ENCODE measurements around the gene CRTC3.
"Not testable (repeated sequence)": the region's sequence is repeated elsewhere in the genome, so short reads cannot be mapped to it uniquely, and the experiment has no call there.

The CRTC3 gene

DNA sequence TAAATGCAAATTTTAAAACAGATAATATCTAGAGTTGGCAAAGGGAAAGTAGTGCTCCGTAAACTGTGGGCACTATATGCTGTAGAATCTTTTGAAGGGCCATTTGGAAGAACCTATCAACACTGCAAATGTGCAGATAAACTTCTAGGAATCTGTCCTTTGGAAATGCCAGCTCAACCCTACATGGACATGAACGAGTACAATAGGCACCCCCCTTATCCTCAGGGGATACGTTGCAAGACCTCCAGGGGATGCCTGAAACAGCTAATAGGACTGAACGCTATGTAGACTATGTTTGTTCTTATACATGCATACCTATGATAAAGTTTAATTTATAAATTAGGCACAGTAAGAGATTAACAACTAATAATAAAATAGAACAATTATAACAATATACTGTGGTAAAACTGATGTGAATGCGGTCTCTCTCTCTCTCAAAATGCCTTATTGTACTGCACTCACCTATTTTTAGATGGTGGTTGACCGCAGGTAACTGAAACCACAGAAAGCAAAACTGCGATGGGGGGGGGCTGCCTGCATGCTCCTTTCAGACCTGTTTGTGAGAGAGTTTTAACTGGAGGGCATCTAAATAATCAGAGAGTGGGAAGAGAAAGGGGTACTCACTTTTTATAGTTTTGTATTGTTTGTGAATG lies 127.9 kb downstream of the CRTC3 start:
- DNase-seq, result not testable (repeated sequence)

DNA sequence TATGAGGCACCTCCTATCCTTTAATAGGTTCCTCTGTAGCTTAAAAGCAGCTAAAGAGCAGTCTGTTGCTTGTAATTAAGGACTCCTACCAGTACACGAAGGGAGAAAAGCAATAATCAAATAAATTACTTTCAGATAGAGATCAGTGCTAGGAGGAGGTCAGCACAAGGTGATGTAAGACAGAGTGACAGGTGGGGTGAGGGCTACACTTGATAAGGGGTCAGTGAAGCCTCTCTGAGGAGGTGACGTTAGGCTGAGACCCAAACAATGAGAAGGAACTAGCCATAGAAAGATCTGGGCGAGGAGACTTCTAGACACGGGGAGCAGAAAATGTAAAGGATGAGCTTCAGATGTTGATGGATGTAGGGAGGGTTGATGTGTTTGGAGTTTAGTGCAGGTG lies 129.8 kb downstream of the CRTC3 start:
- no peak for DNase-seq

DNA sequence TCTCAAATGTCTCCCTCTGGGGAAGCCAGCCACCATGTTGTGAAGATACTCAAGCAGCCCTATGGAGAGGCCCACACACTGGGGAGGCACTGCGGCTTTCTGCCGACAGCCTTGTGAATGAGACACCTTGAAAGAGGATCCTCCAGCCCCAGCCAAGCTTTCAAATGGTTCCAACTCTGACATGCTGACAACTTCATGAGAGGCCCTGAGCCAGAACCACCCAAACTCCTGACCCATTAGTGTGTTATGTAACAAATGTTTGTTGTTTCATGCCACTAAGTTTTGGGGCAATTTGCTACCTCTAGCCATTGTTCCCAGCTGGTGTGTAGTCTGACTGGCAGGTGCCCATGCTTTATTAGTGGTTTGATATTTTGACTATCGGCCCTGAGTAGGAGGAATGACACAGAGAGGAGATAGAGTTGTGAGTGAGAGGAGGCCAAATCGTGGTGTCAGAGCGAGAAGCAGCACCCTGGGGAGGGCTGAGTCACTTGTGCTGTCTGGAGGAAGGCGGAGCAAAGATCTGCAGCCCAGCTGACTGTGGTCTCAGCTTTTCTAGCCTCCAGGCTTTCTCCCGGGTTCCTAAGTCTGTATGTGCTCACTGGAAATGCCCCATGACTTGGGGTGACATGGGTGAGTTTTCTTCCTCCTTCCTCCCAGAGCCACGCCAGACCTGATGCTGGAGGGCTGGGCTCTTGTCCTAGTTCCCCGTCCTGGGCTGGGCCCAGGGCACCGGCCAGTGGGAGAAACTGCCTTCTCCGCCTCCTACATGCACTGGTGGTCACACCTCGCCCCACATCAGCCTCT lies 130.7 kb downstream of the CRTC3 start:
- peak; percentile 84 to 88 for DNase-seq

DNA sequence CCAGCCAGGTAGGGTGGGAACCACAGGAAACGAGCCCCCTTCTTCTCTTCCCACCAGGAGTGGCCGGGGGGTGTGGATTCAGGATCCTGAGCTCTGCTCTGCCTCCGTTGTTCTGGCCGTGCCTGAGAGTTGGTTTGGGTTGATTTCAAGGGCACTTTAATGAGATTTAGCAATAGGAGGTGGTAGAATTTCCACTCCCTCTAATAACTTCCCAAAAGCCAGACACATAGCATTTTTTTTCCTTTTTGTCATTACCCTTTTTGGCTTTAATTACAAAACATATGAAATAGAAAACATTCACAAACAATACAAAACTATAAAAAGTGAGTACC lies 131.2 kb downstream of the CRTC3 start:
- peak; percentile 40 to 64 for DNase-seq

DNA sequence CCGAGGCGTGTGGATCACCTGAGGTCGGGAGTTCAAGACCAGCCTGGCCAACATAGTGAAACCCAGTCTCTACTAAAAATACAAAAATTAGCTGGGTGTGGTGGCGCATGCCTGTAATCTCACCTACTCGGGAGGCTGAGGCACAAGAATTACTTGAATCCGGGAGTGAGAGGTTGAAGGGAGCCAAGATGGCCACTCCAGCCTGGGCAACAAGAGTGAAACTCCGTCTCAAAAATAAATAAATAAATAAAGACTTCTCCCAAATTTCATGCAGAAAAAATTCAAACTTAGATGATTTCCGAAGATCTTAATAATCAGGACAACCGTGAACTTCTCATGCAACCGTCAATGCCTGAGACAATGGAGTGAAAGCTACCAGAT lies 134.3 kb downstream of the CRTC3 start:
- not testable (repeated sequence) for DNase-seq

DNA sequence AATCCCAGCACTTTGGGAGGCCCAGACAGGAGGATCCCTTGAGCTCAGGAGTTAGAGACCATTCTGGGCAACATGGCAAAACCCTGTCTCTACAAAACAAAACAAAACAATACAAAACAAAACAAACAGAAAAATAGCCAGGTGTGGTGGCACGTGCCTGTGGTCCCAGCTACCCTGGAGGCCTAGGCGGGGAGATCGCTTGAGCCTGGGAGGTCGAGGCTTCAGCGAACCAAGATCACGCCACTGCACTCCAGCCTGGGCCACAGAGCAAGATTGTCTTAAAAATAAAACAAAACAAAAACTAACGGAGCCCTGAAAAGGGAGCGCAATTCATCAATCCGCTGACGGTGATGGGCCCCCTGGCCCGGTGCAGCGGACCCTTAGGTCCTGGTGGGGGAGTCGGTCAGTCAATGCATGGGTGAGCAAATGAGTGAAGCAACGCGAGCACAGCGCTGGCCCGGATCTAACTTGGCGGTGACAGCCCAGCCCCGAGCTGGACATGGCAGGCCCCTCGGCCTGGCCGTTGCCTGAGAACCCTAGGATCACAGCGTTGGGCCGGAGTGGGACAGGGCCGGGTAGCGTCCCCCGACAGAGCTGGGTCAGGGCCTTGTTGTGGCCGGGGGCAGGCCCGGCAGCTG lies 135.0 kb downstream of the CRTC3 start:
- peak; percentile 22 to 25 for DNase-seq

DNA sequence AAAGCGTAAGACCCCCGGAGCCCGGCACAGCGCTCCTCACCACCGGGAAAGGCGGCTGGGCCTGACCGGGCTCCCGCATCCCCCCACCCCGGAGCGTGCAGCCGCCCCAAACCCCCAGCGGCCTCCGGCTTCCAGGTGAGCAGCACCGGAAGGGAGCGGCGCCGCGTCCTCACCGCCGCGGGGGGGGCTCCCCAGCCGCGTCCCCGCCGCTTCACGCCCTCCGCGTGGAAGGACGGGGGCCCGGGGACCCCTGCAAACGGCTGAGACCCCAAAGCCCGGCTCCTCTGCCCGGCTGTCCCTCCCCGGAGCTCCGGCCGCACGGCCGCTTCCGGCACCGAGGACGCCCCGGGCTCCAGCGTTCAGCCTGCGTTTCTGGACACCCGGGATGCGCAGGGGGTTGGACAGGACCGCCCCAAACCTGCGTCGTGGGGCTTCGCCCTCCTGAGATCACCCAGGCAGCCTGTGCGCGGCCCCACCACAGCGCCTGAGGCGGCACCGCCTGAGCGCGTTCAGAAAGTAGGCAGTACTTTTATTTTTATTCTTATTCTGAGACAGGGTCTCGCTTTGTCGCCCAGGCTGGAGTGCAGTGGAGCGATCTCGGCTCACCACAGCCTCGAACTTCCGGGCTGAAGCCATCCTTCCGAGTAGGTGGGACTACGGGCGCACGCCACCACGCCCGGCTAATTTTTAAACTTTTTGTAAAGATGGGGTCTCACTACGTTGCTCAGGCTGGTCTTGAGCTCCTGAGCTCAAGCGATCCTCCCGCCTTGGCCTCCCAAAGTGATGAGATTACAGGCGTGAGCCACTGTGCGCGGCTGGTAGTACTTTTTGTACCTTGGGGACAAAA lies 135.8 kb downstream of the CRTC3 start:
- DNase-seq, result peak; percentile 54 to 58

DNA sequence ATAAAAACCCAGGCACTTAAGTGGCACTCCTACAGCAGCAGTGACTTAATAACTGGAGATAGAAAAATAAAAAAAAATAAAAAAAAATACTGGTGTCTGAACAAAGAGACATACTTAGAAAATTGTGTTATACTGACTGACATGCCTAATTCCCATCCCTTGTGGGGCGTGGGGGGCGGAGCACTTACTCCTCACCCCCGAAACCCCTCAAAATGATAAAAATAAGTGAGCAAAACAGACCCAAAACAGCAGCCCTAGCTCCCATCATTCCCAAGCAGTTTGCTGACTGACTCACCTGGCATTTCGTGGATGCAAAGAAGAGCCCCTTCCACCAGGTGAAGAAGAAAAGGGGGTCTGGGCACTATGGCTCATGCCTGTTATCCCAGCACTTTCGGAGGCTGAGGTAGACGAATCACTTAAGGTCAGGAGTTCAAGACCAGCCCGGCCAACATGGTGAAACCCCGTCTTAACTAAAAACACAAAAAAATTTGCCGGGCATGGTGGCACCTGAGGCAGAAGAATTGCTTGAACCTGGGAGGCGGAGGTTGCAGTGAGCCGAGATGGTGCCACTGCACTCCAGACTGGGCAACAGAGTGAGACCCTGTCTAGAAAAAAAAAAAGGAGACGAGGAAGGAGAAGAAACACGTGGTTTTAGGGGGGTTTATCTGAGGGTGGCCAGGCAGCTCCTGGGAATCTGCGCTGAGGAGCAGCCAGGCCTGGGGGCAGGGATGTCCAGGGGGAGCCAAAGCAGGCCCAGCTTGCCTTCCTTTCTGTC lies 136.6 kb downstream of the CRTC3 start:
- no peak for DNase-seq

DNA sequence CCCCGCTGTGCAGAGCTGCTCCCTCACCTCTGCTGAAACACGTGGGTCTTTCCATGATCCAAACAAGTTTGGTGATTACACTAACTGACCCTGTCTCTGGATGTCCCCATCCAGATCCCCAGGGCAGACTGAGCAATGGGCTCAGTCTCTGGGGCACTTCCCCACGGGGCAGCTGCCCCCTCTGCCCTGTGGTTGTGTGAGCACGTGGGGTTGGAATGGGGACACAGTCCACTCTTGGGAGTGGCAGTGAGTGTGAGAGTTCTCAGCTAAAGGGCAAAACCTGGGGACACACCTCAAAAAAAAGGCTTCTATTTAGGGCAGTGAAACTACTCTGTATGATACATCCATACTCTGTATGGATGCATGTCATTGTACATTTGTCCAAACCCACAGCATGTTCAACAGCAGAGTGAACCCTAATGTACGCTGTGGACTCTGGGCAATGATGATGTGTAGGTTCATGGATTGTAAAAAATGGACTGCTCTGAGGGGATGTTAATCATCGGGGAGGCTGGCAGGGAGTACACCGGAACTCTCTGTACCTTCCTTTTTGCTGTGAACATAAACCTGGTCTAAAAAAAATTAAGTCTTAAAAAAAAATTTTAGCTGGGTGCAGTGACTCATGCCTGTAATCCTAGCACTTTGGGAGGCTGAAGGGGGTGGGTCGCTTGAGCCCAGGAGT lies 137.5 kb downstream of the CRTC3 start:
- no peak for DNase-seq

DNA sequence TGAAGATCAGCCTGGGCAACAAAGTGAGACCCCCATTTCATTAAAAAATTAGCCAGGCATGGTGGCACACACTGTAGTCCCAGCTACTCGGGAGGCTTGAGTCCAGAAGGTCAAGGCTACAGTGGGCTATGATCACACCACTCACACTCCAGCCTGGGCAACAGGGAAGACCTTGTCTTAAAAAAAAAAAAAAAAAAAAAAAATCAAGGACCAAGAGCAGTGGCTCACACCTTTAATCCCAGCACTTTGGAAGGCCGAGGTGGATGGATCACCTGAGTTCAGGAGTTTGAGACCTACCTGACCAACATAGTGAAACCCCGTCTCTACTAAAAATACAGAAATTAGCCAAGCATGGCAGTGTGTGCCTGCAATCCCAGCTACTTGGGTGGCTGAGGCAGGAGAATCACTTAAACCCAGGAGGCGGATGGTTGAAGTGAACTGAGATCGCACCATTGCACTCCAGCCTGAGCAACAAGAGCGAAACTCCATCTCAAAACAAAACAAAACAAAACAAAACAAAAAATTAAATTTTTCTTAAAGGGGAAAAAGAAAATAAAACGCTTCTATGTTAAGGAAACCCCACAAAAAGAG lies 138.1 kb downstream of the CRTC3 start:
- not testable (repeated sequence) for DNase-seq

DNA sequence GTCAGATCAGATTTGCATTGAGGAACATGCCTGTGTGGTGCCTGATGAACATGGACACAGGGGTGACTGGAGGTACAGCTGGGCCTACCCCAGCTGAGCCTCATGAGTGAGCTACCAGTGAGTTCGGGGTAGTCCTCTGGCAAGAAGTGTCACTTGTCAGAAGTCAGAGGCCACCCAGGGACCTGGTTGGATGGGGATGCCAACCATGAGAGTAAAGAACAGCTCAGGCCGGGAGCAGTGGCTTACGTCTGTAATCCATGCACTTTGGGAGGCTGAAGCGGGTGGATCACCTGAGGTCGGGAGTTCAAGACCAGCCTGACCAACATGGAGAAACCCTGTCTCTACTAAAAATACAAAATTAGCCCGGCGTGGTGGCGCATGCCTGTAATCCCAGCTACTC lies 140.9 kb downstream of the CRTC3 start:
- DNase-seq, result not testable (repeated sequence)

DNA sequence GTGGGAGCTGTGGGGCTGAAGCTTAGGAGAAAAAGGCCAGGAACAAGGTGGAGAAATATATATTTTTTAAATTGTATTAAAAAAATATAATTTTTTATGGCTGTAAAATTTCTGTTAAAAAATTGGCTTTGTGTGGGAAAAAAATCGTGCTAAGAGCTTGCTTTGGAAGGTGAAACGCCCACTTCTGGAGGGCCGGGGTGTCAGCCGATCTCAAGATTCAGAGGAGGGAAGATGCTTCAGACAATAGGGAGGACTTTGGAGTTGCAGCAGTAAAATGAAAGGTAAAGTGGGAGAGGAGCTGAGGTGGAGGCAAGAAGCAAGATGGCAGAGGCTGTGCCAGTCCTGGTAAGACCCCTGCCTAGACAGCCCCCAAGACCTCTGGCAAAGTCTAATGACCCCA lies 141.5 kb downstream of the CRTC3 start:
- no peak for DNase-seq

DNA sequence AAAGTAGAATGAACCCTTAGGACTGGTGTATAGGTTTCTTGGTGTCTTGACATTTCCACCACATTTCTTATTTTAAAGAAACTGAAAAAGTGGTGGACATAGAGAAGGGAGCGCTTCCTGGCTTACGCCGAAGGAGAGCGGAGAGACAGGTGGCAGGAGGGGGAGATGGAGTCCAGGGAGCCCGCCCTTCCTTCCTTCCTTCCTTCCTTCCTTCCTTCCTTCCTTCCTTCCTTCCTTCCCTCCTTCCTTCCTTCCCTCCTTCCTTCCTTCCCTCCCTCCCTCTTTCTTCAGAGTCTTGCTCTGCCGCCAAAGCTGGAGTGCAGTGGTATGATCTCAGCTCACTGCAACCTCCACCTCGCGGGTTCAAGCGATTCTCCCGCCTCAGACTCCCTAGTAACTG lies 143.6 kb downstream of the CRTC3 start:
- DNase-seq, result not testable (repeated sequence)

DNA sequence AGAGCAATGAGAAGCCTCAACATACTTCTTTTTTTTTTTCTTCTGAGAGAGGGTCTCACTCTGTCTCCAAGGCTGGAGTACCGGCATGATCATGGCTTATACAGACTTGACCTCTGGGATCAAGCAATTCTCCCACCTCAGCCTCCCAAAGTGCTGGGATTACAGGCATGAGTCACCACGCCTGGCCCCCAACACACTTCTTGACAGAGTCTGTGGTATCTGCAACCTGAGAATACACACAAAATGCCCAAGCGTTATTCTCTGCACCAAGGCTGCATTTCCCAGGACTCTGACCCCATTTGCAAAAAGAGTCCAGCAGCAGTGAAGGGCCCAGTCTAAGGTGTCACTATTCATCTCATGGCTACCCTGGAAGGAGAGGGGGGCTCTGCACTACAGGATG lies 144.8 kb downstream of the CRTC3 start:
- DNase-seq, result no peak

DNA sequence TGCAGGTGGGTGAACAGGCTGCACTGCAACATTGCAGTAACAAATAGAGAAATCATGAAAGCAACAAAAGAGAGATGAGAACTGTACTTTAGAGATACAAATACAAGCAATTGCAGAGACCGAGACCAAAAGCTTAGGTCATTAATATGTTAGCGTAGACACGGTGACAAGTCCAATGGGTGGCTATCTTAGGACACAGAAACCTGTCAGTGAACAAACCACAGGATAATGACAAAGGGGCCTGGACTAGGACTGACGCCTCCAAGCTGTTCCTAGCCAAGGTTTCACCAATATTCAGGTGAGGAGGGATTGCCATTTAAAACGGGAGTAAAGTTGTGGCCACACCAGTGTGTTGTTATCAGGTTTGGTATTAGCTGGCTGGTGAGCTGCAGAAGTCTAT lies 145.7 kb downstream of the CRTC3 start:
- DNase-seq, result no peak

DNA sequence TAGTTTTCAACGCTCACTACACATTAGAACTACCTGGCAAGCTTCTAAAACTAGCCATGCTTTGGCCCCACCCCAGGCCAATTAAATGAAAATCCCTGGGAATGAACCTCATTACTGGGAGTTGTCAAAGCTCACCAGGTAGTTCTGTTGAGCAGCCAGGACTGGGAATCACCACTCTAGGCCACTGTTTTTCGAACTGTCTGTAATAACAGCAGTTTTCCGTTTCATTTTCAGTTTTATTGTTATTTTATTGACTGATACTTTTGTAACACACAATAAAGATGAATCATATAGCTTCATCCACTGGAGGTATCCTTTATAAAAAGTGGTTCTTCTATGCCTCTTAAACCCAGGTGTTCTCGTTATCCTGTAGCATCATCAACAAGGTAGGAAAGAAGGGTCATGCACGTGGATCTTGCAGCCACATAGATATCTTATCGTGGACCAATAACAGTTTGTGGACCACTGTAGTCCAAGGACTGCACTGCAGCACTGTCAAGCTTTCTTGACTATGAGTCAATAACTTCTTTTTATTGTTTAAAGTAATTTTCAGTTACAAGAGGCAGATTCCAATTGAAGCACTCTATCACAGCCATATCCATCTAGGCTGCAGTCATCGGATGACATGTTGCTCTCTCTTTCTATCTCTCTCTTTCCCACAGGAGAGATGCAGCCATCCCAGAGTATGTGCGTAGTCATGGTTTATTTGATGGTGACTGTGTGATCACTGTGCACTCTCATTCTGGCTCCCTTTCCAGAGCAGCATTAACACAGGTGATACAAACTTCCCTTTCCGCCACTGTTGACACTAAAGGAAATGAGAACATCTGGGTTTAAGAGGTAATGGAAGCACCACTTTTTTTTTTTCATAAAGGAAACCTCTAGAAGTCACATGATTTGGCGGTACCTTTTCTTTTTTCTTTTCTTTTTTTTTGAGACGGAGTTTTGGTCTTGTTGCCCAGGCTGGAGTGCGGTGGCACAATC lies 148.4 kb downstream of the CRTC3 start:
- no peak for DNase-seq

DNA sequence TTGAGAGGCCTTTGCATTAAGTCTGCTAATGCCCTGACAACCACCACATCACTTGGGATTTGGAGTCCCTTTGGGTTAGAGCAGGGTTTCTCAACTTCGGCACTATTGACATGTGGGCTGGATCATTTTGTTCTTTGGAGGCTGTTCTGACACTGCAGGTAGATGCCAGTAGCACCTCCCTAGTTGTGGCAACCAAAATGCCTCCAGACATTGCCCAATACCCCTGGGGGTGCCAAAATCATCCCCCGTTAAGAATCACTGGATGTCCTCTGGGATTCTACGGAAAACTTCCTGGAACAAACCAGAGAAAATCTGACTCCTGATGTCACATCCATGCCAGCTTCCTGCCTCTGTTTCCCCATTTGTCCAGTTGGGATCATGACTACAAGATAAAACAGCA lies 150.2 kb downstream of the CRTC3 start:
- DNase-seq, result no peak

DNA sequence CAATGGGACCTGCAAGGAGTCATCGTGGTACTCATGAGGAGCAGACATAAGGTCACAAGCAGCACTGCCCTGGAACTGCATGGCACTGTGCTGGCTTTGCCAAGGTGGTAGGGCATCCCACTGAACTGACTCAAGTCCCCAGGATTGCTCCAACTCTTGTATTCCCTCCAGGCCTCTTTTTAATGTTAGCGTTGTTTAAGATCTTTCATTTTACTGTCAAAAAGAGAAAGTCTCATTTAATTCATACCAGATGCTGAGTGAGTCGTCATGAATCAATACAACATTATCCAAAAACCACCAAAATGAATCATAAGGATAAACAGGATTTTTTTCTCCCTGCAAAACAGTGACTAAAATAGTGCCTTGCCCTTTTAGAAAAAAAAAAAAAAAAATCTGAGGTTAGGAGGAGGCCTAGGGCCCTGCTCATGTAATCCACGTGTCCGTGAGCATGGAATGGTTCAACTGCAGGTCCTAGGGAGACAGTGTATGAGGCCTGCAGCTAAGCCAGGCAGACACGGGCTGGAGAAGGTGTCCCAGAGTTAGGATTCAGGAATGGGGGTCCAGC lies 150.7 kb downstream of the CRTC3 start:
- no peak for DNase-seq

DNA sequence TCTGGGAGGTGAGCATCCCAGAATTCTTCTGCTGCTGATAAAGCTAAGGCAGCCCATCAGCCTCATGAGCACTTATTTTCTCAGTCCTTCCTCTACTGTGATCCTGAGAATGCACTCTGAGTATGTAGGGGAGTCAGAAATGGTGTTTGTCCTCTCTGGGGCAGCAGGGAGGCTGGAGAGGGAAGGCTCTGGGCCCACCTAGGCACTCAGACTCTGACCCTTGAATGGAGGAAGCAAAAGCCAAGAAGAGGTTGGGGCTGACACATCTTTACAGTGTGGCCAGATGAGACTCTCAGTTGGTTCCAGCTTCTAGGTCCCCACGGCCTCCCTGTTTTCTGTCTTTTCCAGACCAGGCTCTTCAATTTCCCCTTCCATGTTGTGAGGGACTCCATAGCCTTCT lies 151.3 kb downstream of the CRTC3 start:
- DNase-seq, result no peak

DNA sequence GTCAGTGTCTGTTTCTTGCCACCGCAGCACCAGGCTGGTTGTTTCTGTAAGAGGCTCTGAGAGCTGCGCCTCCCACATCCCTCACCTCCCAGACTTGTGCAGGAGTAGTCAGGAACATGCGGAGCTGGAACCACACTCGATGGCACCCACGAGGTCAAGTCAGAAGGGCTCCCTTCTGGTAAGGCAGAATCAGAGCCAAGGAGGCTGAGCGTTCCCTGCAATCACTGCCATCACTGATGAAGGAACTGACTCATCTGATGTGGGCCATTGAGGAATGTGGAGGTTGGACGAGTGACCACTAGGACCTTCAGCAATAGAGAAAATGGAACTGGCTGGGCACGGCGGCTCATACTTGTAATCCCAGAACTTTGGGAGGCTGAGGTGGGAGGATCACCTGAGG lies 151.8 kb downstream of the CRTC3 start:
- DNase-seq, result no peak
